GM12878 (cell line): ENCODE results near the gene VSTM2B. TPM values are rescaled to one million over a fixed set of nuclear protein-coding genes. Genes with fewer than 3 reads are reported as not detected.

Source experiments
- ATAC-seq: fragments of 200-7000 bp; cut with Tn5 transposase; 3 replicates; pipeline ENCODE4 v1.9.1; 2020; ENCODE audit warnings: mild to moderate bottlenecking, moderate library complexity
- BruUV-seq: library from RNA; stranded (reverse); fragments of 400-500 nt; replicated peaks from 2 replicates; lab custom pipeline; 2021; lab: Mats Ljungman, UMichigan
- CTCF ChIA-PET: fragments of 300-600 bp; sonication (Branson Sonifier 250); formaldehyde crosslinking; extraction: SDS; loops from one replicate; lab custom pipeline; 2021; ENCODE audit warnings: inconsistent platforms; lab: Yijun Ruan, JAX
- POLR2A ChIA-PET: fragments of 350-600 bp; formaldehyde crosslinking; extraction: SDS; loops from one replicate; lab custom pipeline; 2021; ENCODE audit warnings: inconsistent platforms; lab: Charles Lee
- RAD21 ChIA-PET: fragments of 300-600 bp; sonication (Branson Sonifier 250); formaldehyde crosslinking; loops from one replicate; lab custom pipeline; 2023; ENCODE audit warnings: antibody characterized with exemption; ENCODE audit not compliant: unreplicated experiment; lab: Charles Lee
- SMC1A ChIA-PET: fragments of 300-600 bp; sonication (Branson Sonifier 250); formaldehyde crosslinking; loops from one replicate; lab custom pipeline; 2023; ENCODE audit not compliant: unreplicated experiment, uncharacterized antibody; lab: Charles Lee
- DNase-seq: peaks from one replicate; pipeline ENCODE4 v3.0.0-alpha.2; 2011; ENCODE audit warnings: low read depth, low spot score
- FAIRE-seq: peaks from 3 replicates; lab custom pipeline; 2011; peaks lifted over from hg19 to GRCh38; lab: Jason Lieb, UNC
- H2AFZ ChIP-seq: 2 replicates; pipeline ENCODE4 v1.6.0; 2011; ENCODE audit warnings: low read depth, low read length, control low read depth; ENCODE audit not compliant: control insufficient read depth
- H3K27ac ChIP-seq: 2 replicates; pipeline ENCODE4 v1.5.1; 2011; ENCODE audit warnings: control low read depth; ENCODE audit not compliant: control insufficient read depth, insufficient read depth
- H3K27me3 ChIP-seq, 2 experiments: replicated peaks in 1 of 2; 2 replicates each; pipeline versions ENCODE4 v1.6.0 to v1.6.1; 2011; ENCODE audit warnings: low read length in 1 of 2; ENCODE audit not compliant: control insufficient read depth in 2 of 2, insufficient read depth in 2 of 2
- H3K36me3 ChIP-seq, 2 experiments: 2 replicates each; pipeline ENCODE4 v1.5.1; 2011; ENCODE audit warnings: low read length in 1 of 2; ENCODE audit not compliant: control insufficient read depth in 2 of 2, insufficient read depth in 2 of 2
- H3K4me1 ChIP-seq: 2 replicates; pipeline ENCODE4 v1.6.1; 2011; ENCODE audit warnings: mild to moderate bottlenecking, low read length, moderate library complexity, mixed read lengths; ENCODE audit not compliant: control insufficient read depth, insufficient read depth
- H3K4me2 ChIP-seq: 2 replicates; pipeline ENCODE4 v1.6.0; 2011; ENCODE audit warnings: control low read depth; ENCODE audit not compliant: control insufficient read depth, insufficient read depth
- H3K4me3 ChIP-seq: fragments of 200-600 bp; sonication (generic); 2 replicates; pipeline ENCODE4 v1.5.1; 2016
- H3K79me2 ChIP-seq: 2 replicates; pipeline ENCODE4 v1.6.0; 2011; ENCODE audit warnings: low read length; ENCODE audit not compliant: control insufficient read depth, insufficient read depth
- H3K9ac ChIP-seq: 2 replicates; pipeline ENCODE4 v1.8.0; 2011; ENCODE audit warnings: low read length, control low read depth, mixed read lengths; ENCODE audit not compliant: control insufficient read depth, insufficient read depth
- H3K9me3 ChIP-seq: replicated peaks from 3 replicates; pipeline ENCODE4 v1.5.1; 2011; ENCODE audit warnings: mild to moderate bottlenecking, low read length; ENCODE audit not compliant: control insufficient read depth, insufficient read depth
- H4K20me1 ChIP-seq: 2 replicates; pipeline ENCODE4 v1.6.0; 2011; ENCODE audit not compliant: control insufficient read depth, insufficient read depth
- ETV6 ChIP-seq, 2 experiments: fragments of 450-650 bp in 1 of 2; IDR thresholded peaks in 1 of 2; conservative IDR thresholded peaks in 1 of 2; 2 replicates each; pipeline ENCODE4 v1.6.1; 2014; ENCODE audit warnings: antibody characterized with exemption in 1 of 2, borderline replicate concordance in 1 of 2, low read depth in 1 of 2, mild to moderate bottlenecking in 1 of 2, moderate library complexity in 1 of 2
- JUNB ChIP-seq: IDR thresholded peaks from 2 replicates; pipeline ENCODE4 v1.6.1; 2016; ENCODE audit warnings: antibody characterized with exemption, mild to moderate bottlenecking
- MEF2A ChIP-seq: IDR thresholded peaks from 2 replicates; pipeline ENCODE4 v1.6.1; 2011; ENCODE audit warnings: low read depth, mild to moderate bottlenecking, low read length, moderate library complexity; ENCODE audit not compliant: insufficient read depth
- MXI1 ChIP-seq: fragments of 150-350 bp; IDR thresholded peaks from 2 replicates; pipeline ENCODE4 v1.6.1; 2011; ENCODE audit warnings: low read depth, mild to moderate bottlenecking, inconsistent platforms, low read length, improper control_type of control experiment
- NR2C2 ChIP-seq: IDR thresholded peaks from 2 replicates; pipeline ENCODE4 v1.6.1; 2011; ENCODE audit warnings: borderline replicate concordance, low read depth; ENCODE audit not compliant: control insufficient read depth, insufficient read length
- RAD51 ChIP-seq: fragments of 450-650 bp; IDR thresholded peaks from 2 replicates; pipeline ENCODE4 v1.6.1; 2016; ENCODE audit warnings: moderate library complexity, mild to moderate bottlenecking, inconsistent platforms
- SUPT20H ChIP-seq: IDR thresholded peaks from 2 replicates; pipeline ENCODE4 v1.6.1; 2011; ENCODE audit warnings: low read depth, mild to moderate bottlenecking, low read length, moderate library complexity, borderline replicate concordance; ENCODE audit not compliant: control insufficient read depth
- SUZ12 ChIP-seq: fragments of 200-600 bp; sonication (generic); IDR thresholded peaks from one replicate; pipeline ENCODE4 v1.6.1; 2018; ENCODE audit warnings: antibody characterized with exemption, mild to moderate bottlenecking; ENCODE audit not compliant: unreplicated experiment
- ZNF217 ChIP-seq: fragments of 450-650 bp; IDR thresholded peaks from 2 replicates; pipeline ENCODE4 v1.6.1; 2017; ENCODE audit warnings: antibody characterized with exemption, mild to moderate bottlenecking
- ZNF274 ChIP-seq: IDR thresholded peaks from one replicate; pipeline ENCODE4 v1.8.0; 2011; ENCODE audit not compliant: insufficient read length, insufficient read depth
- WGBS: methylation state at CpG from one replicate; pipeline ENCODE4 v1.1.6; 2016; ENCODE audit warnings: low lambda C conversion rate; ENCODE audit not compliant: insufficient replicate concordance, insufficient coverage; ENCODE audit errors: missing lambda C conversion rate; 5-methylcytosine and 5-hydroxymethylcytosine counted together
- in situ Hi-C: fragments of 300-500 bp; cut with MboI; formaldehyde crosslinking; loops from 9 replicates; pipeline ENCODE4 v1.14.3; 2018; ENCODE audit warnings: mixed read lengths
- intact Hi-C: fragments of 100-400 bp; cut with micrococcal nuclease; formaldehyde crosslinking; loops from one replicate; pipeline ENCODE4 v1.14.2; 2022; ENCODE audit not compliant: unreplicated experiment
- polyA plus RNA-seq, 11 experiments: library from polyadenylated mRNA; depleted of rRNA in 4 of 11; unstranded in 6 of 11; stranded (reverse) in 5 of 11; fragments of >200 nt; fragmentation: Nextera tagmentation in 4 of 11; fragmentation: Illumina TruSeq in 1 of 11; extraction: Ambion mirVana in 4 of 11; extraction: Trizol in 1 of 11; gene quantifications; 1 replicate in 1 of 11; 2 replicates in 10 of 11; pipeline versions ENCODE4 v1.2.1 to v1.2.3, GENCODE V29; 2011 to 2016; ENCODE audit warnings: inconsistent platforms in 2 of 11, missing spikeins in 2 of 11, low read depth in 1 of 11
- total RNA-seq, 4 experiments: library from RNA; depleted of rRNA in 3 of 4; stranded (reverse); fragments of >200 nt in 3 of 4; fragmentation: Illumina TruSeq in 1 of 4; extraction: Trizol in 1 of 4; gene quantifications; 2 replicates each; pipeline versions ENCODE4 v1.2.1 to v1.2.3, GENCODE V29; 2013 to 2021
- TF ChIP-seq, protein P1 (sequence below): fragments of 450-650 bp; IDR thresholded peaks from 2 replicates; pipeline ENCODE4 v1.6.1; 2017; ENCODE audit warnings: low read depth, mild to moderate bottlenecking, moderate library complexity
- TF ChIP-seq, protein P2 (sequence below): fragments of 450-650 bp; IDR thresholded peaks from 2 replicates; pipeline ENCODE4 v1.6.1; 2018; ENCODE audit warnings: mild to moderate bottlenecking, low read depth, moderate library complexity; ENCODE audit not compliant: partially characterized antibody
- TF ChIP-seq, protein P3 (sequence below): fragments of 450-650 bp; IDR thresholded peaks from 2 replicates; pipeline ENCODE4 v1.6.1; 2017; ENCODE audit warnings: borderline replicate concordance
- TF ChIP-seq, protein P4 (sequence below): IDR thresholded peaks from 2 replicates; pipeline ENCODE4 v1.6.1; 2011; ENCODE audit warnings: mild to moderate bottlenecking, low read depth, low read length, moderate library complexity; ENCODE audit not compliant: insufficient replicate concordance

VSTM2B gene
- total and polyA plus RNA-seq, 10 of the 15 experiments (the other 5 are each of a cell fraction or from before 2014, with no cell fraction given): not detected

DNA sequence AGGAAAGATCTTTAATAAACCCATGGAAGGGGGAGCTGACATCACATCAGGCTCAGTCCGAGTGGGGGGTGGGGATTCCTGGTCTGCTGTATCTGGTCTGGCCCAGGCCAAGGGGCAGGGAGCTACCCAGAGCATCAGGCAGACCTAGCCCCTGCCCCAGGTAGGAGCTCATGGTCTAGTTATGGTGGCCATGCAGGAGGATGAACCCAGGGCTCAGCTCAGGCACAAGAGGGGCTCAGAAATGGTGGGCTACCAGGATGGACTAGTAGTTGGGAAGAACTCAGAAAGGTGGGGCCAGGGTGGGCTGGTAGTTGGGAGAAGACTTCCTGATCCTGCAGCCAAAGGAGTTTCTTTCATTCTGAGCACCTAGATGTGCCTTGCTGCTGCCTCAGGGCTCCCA is 14.3 kb downstream of the VSTM2B start (continued):
- TF ChIP-seq ZNF217: no peak
- TF ChIP-seq, protein P1, sequence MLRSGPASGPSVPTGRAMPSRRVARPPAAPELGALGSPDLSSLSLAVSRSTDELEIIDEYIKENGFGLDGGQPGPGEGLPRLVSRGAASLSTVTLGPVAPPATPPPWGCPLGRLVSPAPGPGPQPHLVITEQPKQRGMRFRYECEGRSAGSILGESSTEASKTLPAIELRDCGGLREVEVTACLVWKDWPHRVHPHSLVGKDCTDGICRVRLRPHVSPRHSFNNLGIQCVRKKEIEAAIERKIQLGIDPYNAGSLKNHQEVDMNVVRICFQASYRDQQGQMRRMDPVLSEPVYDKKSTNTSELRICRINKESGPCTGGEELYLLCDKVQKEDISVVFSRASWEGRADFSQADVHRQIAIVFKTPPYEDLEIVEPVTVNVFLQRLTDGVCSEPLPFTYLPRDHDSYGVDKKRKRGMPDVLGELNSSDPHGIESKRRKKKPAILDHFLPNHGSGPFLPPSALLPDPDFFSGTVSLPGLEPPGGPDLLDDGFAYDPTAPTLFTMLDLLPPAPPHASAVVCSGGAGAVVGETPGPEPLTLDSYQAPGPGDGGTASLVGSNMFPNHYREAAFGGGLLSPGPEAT: no peak

DNA sequence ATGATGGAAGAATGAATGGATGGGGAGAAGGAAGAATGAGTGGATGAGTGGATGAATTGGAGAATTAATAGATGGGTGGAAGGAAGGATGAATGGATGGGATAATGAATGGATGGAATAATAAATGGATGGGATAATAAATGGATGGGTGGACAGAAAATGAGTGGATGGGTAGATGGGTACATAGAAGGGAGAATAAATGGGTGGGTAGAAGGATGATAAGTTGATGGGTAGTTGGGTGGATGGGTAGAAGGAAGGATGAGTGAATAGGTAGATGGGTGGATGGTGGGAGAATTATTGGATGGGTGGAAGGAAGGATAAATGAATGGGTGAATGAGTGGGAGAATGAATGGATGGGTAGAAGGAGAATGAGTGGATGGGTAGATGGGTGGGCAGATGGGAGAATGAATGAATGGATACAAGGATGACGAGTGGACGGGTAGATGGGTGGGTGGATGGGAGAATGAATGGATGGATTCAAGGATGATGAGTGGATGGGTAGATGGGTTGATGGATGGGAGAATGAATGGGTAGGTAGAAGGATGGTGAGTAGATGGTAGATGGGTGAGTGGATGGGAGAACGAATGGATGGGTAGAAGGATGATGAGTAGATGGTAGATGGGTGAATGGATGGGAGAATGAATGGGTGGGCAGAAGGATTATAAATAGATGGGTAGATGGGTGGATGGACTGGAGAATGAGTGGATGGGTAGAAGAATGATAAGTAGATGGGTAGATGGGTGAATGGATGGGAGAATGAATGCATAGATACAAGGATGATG is 15.9 kb downstream of the VSTM2B start:
- Histone ChIP-seq H2AFZ (no peak overlapping the region), H3K4me2 (no peak overlapping the region), H3K9me3 (no peaks in the 10 kb centered on the region; the same call in 2 of the 3 replicates), H3K27me3 (no peaks in the 10 kb centered on the region; a peak in 1 of 4 replicates), H3K27ac (no peak overlapping the region), H3K36me3 (no peaks in the 10 kb centered on the region), H3K9ac (no peak overlapping the region), H3K79me2 (no peaks in the 10 kb centered on the region), H3K4me3 (no peak overlapping the region), H4K20me1 (no peaks in the 10 kb centered on the region), H3K4me1 (no peaks in the 10 kb centered on the region)
- ATAC-seq: no peak
- in situ Hi-C loops (no loop called here), intact Hi-C loops (no loop called here)
- ChIA-PET CTCF (interaction anchor here (0.6 kb wide), 1 partner anchor 1123 kb away, joined by 3 read pairs; no protein-coding TSS in a partner anchor), SMC1A (no interaction called here), POLR2A (no interaction called here), RAD21 (no interaction called here)
- 2% methylated on average over 3 of the region's 3 CpGs for WGBS
- DNase-seq: no peak
- FAIRE-seq: no peak
- BruUV-seq: no TSS peak
- TF ChIP-seq ETV6 (conservative IDR thresholded peaks at IDR 0.05 in 1 of 2, IDR thresholded peaks at IDR 0.05 in 1 of 2; ENCODE audit: borderline replicate concordance in 1 of 2, low read depth in 1 of 2) (no peak), RAD51 (no peak), SUZ12 (no peak), ZNF274 (no peak), MXI1 (no peak), MEF2A (no peak), NR2C2 (no peak), JUNB (no peak), ZNF217 (no peak), SUPT20H (no peak)
- TF ChIP-seq, protein P2, sequence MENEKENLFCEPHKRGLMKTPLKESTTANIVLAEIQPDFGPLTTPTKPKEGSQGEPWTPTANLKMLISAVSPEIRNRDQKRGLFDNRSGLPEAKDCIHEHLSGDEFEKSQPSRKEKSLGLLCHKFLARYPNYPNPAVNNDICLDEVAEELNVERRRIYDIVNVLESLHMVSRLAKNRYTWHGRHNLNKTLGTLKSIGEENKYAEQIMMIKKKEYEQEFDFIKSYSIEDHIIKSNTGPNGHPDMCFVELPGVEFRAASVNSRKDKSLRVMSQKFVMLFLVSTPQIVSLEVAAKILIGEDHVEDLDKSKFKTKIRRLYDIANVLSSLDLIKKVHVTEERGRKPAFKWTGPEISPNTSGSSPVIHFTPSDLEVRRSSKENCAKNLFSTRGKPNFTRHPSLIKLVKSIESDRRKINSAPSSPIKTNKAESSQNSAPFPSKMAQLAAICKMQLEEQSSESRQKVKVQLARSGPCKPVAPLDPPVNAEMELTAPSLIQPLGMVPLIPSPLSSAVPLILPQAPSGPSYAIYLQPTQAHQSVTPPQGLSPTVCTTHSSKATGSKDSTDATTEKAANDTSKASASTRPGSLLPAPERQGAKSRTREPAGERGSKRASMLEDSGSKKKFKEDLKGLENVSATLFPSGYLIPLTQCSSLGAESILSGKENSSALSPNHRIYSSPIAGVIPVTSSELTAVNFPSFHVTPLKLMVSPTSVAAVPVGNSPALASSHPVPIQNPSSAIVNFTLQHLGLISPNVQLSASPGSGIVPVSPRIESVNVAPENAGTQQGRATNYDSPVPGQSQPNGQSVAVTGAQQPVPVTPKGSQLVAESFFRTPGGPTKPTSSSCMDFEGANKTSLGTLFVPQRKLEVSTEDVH: no peak
- TF ChIP-seq, protein P3, sequence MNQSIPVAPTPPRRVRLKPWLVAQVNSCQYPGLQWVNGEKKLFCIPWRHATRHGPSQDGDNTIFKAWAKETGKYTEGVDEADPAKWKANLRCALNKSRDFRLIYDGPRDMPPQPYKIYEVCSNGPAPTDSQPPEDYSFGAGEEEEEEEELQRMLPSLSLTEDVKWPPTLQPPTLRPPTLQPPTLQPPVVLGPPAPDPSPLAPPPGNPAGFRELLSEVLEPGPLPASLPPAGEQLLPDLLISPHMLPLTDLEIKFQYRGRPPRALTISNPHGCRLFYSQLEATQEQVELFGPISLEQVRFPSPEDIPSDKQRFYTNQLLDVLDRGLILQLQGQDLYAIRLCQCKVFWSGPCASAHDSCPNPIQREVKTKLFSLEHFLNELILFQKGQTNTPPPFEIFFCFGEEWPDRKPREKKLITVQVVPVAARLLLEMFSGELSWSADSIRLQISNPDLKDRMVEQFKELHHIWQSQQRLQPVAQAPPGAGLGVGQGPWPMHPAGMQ: no peak
- TF ChIP-seq, protein P4, sequence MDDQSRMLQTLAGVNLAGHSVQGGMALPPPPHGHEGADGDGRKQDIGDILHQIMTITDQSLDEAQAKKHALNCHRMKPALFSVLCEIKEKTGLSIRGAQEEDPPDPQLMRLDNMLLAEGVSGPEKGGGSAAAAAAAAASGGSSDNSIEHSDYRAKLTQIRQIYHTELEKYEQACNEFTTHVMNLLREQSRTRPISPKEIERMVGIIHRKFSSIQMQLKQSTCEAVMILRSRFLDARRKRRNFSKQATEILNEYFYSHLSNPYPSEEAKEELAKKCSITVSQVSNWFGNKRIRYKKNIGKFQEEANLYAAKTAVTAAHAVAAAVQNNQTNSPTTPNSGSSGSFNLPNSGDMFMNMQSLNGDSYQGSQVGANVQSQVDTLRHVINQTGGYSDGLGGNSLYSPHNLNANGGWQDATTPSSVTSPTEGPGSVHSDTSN: no peak
